Activated CD8-positive, alpha-beta memory T cell treated with anti-CD3 and anti-CD28 coated beads, Interleukin-2, amount 50 U/mL, for 1 hour (primary cell): ENCODE results near the gene CHST4.
"Not testable (repeated sequence)": the region's sequence is repeated elsewhere in the genome, so short reads cannot be mapped to it uniquely, and the experiment has no call there.

ENCODE experiments used
- DNase-seq: peaks from one replicate; pipeline ENCODE4 v3.0.0-alpha.2; 2020; ENCODE audit errors: extremely low read depth

Gene CHST4

GRCh38 chr16:71570144-71570543 is 43.9 kb downstream of the CHST4 start:
- DNase-seq, result no peak

DNA sequence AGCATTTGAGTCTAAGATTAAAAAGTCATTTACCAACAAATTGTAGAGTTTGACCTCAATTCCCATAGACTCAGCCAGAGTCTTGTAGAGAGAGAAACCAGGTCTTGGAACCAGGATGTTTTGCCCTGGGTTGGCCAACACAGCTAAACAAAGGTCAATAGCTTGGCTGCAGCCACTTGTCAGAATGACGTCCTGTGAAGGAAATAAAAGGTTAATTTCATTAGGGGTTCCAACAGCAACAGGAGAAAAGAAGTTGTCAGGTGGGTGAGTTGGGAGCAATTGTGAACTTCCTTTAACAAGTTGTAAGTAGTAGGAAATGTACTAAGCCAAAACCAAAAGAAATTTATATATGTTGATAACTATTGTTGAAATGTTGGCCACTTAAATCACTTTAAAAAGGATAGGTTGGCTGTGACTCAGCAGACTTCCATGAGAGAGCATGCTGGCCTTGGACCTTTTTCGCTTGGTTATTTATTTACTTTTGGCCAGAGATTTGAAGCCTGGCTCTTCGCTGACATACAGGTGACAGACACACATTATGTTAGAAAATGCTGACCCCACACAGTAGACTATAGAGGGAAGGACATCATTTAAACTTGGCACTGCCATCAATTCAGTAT is 46.4 kb downstream of the CHST4 start:
- DNase-seq, result no peak

DNA sequence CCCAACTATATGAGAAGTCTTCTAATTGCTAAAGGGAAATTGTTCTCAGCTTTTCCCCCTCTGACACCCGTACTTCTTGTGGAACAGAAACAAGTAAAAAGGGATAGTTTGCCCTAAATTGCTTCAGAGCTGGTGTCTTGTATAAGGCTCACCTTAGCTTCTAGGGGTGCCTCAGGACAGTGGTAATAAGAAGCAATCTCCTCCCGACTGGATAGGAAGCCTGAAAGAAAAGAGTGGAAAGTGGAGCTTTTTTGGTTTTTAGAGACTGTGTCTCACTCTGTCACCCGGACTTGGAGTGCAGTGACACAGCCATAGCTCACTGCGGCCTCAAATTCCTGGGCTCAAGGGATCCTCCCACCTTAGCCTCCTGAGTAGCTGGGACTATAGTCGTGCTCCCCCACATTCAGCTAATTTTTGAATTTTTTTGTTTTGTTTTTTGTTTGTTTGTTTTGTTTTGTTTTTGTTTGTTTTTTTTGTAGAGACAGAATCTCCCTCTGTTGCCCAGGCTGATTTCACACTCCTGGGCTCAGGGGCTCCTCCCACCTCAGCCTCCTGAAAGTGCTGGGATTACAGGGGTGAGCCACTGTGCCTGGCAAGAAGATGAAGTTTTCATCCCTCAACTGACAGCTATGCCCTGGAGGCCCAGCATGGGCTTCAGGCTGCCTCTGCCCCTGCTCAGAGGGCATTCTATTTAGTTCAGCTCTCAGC is 47.3 kb downstream of the CHST4 start:
- DNase-seq, result no peak

GRCh38 chr16:71574702-71575101 is 48.5 kb downstream of the CHST4 start:
- DNase-seq, result no peak

DNA sequence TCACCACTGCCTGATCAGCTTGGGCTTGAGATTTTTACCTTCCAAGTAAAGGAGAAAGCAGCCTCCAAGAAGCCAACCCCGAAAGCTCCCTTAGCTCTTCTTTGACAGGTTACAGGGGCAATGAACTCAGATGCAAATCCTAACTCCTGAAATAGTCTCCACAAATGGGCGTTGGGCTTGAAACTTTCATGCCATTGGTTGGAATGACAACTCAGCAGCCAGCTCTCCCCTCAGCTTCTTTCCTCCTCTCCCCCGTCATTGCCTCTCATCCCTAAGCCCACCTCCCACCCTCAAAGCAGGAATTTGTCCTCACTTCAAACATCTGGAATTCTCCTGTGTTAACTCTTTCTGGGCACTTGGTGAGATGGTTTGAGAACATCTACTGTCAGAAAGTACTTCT is 50.7 kb downstream of the CHST4 start, which contains the start of gene TAT:
Gene TAT, minus strand, starts transcription at position 122 of the 400 bp plus-strand sequence. CDS start 677 bp downstream, outside the sequence.
- DNase-seq, result no peak

DNA sequence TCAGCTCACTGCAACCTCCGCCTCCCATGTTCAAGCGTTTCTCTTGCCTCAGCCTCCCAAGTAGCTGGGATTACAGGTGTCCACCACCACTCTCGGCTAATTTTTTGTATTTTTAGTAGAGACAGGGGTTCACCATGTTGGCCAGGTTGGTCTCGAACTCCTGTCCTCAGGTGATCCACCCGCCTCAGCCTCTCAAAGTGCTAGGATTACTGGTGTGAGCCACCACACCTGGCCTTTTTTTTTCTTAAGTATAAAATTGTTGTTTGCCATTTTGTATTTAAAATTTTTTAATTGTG is 56.3 kb downstream of the CHST4 start:
- not testable (repeated sequence) for DNase-seq

- no peak for DNase-seq
Observed at GRCh38 chr16:71584543-71585317, 58.5 kb downstream of the CHST4 start.

GRCh38 chr16:71585318-71585703 is 59.1 kb downstream of the CHST4 start:
- DNase-seq, result no peak
